ENCODE data around the gene CCDC40. TPM values are rescaled to one million over a fixed set of nuclear protein-coding genes. Genes with fewer than 3 reads are reported as not detected.
A peak's percentile ranks its signal among the peaks of the same experiment; 100 is the strongest.

Gene CCDC40
- total and polyA plus RNA-seq, 2 of the 13 experiments (the other 11 are each of a cell fraction or from before 2014, with no cell fraction given) = 4.1 to 5.5 TPM

DNA sequence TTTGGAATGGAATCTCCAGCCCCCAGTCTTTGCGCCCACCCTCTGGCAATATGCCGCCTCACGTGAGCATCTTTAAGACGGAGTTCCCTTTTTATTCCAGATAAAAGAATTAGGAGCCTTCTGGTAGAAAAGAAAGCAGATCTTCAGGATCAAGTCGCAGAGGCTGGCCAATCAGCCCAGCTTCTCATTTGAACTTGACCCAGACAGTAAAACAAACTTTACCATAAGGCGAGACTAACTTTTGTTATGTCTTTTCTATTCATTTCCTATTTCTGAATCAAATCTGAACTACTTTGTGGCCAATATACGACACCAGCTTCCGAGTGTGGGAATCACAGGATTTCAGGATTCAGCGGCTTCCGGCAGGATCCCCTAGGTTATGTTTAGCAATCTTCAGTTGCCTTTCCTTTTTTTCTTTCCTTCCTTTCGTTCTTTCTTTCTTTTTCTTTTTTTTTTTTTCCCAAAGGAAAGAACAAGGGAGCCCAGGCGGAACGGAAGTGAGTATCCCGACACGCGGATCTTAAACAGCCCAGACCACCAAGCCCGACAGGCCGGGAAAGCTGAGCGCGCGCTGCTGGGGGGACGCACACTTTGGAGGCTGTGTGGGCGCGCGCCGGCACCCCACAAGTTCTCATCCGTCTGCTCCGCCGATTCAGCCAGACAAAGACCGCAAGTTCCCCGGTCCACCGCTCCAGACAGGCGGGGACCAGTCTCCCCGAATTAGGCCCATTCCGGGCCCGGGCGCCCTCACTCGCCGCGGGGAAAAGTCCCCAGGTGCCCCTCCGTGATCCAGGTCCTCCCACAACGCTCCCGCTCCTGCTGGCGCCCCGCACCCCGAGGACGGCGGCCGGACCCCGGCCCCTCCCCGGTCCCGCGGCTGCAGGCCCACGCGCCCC, 1.4 kb upstream of the CCDC40 start (continued):
- TF ChIP-seq ZFP1 (CRISPR knock-in tag; IDR thresholded peaks at IDR 0.05) (no peak), ZNF780A (CRISPR knock-in tag; IDR thresholded peaks at IDR 0.05) (no peak), PCBP2 (optimal IDR thresholded peaks at IDR 0.05; ENCODE audit: low read depth, low read length, poor library complexity, severe bottlenecking) (no peak), CENPX (CRISPR knock-in tag; IDR thresholded peaks at IDR 0.05) (no peak), ZNF34 (CRISPR knock-in tag; IDR thresholded peaks at IDR 0.05; ENCODE audit: borderline replicate concordance) (no peak), ZNF253 (CRISPR knock-in tag; IDR thresholded peaks at IDR 0.05; ENCODE audit: borderline replicate concordance) (no peak), HOXA9 (CRISPR knock-in tag; IDR thresholded peaks at IDR 0.05; ENCODE audit: borderline replicate concordance) (no peak), RFX5 (IDR thresholded peaks at IDR 0.05; ENCODE audit: low read depth, low read length) (no peak), ZFP82 (CRISPR knock-in tag; IDR thresholded peaks at IDR 0.05; ENCODE audit: borderline replicate concordance) (no peak), FOXA1 (IDR thresholded peaks at IDR 0.05) (no peak), FOXA1 (CRISPR knock-in tag; IDR thresholded peaks at IDR 0.05) (no peak), PHB2 (IDR thresholded peaks at IDR 0.05; ENCODE audit: partially characterized antibody) (no peak), ZNF30 (CRISPR knock-in tag; IDR thresholded peaks at IDR 0.05) (no peak), MTA3 (CRISPR knock-in tag; IDR thresholded peaks at IDR 0.05) (no peak), KLF9 (CRISPR knock-in tag; IDR thresholded peaks at IDR 0.05; ENCODE audit: low read depth) (no peak), ZKSCAN1 (IDR thresholded peaks at IDR 0.05; ENCODE audit: low read length) (no peak), CAMTA2 (CRISPR knock-in tag; IDR thresholded peaks at IDR 0.05; ENCODE audit: borderline replicate concordance) (no peak), FOXJ3 (CRISPR knock-in tag; IDR thresholded peaks at IDR 0.05; ENCODE audit: borderline replicate concordance) (peak; percentile 50; the same call in 1 of the 2 replicates), KLF15 (CRISPR knock-in tag; IDR thresholded peaks at IDR 0.05; ENCODE audit: borderline replicate concordance) (no peak), ZFP36L2 (CRISPR knock-in tag; IDR thresholded peaks at IDR 0.05) (no peak), U2AF1 (optimal IDR thresholded peaks at IDR 0.05; ENCODE audit: low read depth, low read length) (no peak), ZNF335 (CRISPR knock-in tag; IDR thresholded peaks at IDR 0.05) (no peak), POLR2A (IDR thresholded peaks at IDR 0.05; ENCODE audit: insufficient read depth in 1 of 2, low read depth in 2 of 2, low read length in 2 of 2) (no peak)
- TF ChIP-seq, protein P1, sequence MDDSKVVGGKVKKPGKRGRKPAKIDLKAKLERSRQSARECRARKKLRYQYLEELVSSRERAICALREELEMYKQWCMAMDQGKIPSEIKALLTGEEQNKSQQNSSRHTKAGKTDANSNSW (CRISPR knock-in tag; IDR thresholded peaks at IDR 0.05; ENCODE audit: borderline replicate concordance) = no peak
- TF ChIP-seq, protein P2, sequence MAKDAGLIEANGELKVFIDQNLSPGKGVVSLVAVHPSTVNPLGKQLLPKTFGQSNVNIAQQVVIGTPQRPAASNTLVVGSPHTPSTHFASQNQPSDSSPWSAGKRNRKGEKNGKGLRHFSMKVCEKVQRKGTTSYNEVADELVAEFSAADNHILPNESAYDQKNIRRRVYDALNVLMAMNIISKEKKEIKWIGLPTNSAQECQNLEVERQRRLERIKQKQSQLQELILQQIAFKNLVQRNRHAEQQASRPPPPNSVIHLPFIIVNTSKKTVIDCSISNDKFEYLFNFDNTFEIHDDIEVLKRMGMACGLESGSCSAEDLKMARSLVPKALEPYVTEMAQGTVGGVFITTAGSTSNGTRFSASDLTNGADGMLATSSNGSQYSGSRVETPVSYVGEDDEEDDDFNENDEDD (CRISPR knock-in tag; IDR thresholded peaks at IDR 0.05; ENCODE audit: borderline replicate concordance) = no peak
- TF ChIP-seq, protein P3, sequence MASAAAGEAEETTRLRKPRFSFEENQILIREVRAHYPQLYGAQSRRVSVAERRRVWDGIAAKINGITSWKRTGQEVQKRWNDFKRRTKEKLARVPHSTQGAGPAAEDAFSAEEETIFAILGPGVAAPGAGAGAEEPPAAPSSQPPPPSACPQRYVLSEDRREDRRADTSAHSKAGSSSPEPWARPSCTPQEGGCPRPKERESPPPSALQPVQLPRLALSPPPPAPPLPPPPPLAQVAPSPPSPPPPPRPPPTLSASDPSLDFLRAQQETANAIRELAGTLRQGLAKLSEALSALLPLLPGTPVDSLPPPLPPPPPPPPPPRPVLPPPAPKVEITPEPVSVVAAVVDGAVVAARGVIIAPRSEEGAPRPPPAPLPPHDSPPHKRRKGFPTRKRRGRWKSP (CRISPR knock-in tag; IDR thresholded peaks at IDR 0.05) = no peak
- TF ChIP-seq, protein P4, sequence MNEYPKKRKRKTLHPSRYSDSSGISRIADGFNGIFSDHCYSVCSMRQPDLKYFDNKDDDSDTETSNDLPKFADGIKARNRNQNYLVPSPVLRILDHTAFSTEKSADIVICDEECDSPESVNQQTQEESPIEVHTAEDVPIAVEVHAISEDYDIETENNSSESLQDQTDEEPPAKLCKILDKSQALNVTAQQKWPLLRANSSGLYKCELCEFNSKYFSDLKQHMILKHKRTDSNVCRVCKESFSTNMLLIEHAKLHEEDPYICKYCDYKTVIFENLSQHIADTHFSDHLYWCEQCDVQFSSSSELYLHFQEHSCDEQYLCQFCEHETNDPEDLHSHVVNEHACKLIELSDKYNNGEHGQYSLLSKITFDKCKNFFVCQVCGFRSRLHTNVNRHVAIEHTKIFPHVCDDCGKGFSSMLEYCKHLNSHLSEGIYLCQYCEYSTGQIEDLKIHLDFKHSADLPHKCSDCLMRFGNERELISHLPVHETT (CRISPR knock-in tag; conservative IDR thresholded peaks at IDR 0.05) = no peak
- TF ChIP-seq, protein P5, sequence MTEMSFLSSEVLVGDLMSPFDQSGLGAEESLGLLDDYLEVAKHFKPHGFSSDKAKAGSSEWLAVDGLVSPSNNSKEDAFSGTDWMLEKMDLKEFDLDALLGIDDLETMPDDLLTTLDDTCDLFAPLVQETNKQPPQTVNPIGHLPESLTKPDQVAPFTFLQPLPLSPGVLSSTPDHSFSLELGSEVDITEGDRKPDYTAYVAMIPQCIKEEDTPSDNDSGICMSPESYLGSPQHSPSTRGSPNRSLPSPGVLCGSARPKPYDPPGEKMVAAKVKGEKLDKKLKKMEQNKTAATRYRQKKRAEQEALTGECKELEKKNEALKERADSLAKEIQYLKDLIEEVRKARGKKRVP (CRISPR knock-in tag; IDR thresholded peaks at IDR 0.05) = no peak
